GM21723 (cell line): ENCODE data around the gene PRPSAP2.
"Not testable (repeated sequence)": the region's sequence is repeated elsewhere in the genome, so short reads cannot be mapped to it uniquely, and the experiment has no call there.

Experiments used
- ATAC-seq: cut with Tn5 transposase; IDR thresholded peaks from one replicate; pipeline ENCODE4 v1.9.1; 2021; ENCODE audit warnings: mild to moderate bottlenecking, moderate library complexity; ENCODE audit not compliant: unreplicated experiment

The PRPSAP2 gene

GRCh38 chr17:18888766-18889290 is 30.9 kb downstream of the PRPSAP2 start:
- no peak for ATAC-seq

GRCh38 chr17:18889658-18890057 is 31.7 kb downstream of the PRPSAP2 start:
- no peak for ATAC-seq

GRCh38 chr17:18891541-18891940 is 33.6 kb downstream of the PRPSAP2 start:
- no peak for ATAC-seq

GRCh38 chr17:18896146-18896545 is 38.2 kb downstream of the PRPSAP2 start:
- no peak for ATAC-seq

GRCh38 chr17:18896947-18897346 is 39.0 kb downstream of the PRPSAP2 start:
- no peak for ATAC-seq

- ATAC-seq = no peak
Measured at GRCh38 chr17:18904482-18904881, 46.6 kb downstream of the PRPSAP2 start.

- ATAC-seq = no peak
Measured at GRCh38 chr17:18905226-18905625, 47.3 kb downstream of the PRPSAP2 start.

GRCh38 chr17:18910326-18910725 is 52.4 kb downstream of the PRPSAP2 start:
- no peak for ATAC-seq

GRCh38 chr17:18910881-18911280 is 53.0 kb downstream of the PRPSAP2 start:
- ATAC-seq = no peak

- no peak for ATAC-seq
Measured at GRCh38 chr17:18916816-18917500, 59.0 kb downstream of the PRPSAP2 start.

- no peak for ATAC-seq
Measured at GRCh38 chr17:18917506-18918032, 59.6 kb downstream of the PRPSAP2 start.

GRCh38 chr17:18919963-18920362 is 62.0 kb downstream of the PRPSAP2 start:
- no peak for ATAC-seq

- ATAC-seq = peak; percentile 46
Measured at GRCh38 chr17:18920911-18921441, 63.0 kb downstream of the PRPSAP2 start.

- ATAC-seq = no peak
Measured at GRCh38 chr17:18921485-18921884, 63.6 kb downstream of the PRPSAP2 start.

- ATAC-seq = peak; percentile 62
Measured at GRCh38 chr17:18921912-18922451, 64.1 kb downstream of the PRPSAP2 start.

- ATAC-seq = not testable (repeated sequence)
Measured at GRCh38 chr17:18922596-18922995, 64.7 kb downstream of the PRPSAP2 start.

GRCh38 chr17:18925187-18925586 is 67.3 kb downstream of the PRPSAP2 start:
- no peak for ATAC-seq

GRCh38 chr17:18928628-18929125 is 70.7 kb downstream of the PRPSAP2 start:
- ATAC-seq = no peak

GRCh38 chr17:18932360-18933055 is 74.6 kb downstream of the PRPSAP2 start:
- no peak for ATAC-seq

GRCh38 chr17:18933102-18934058 is 75.4 kb downstream of the PRPSAP2 start:
- ATAC-seq = no peak
